ENCODE data around the gene PCDH9.

Gene PCDH9

GRCh38 chr13:66397133-66397532, 833.0 kb downstream of the PCDH9 start:
- no peak for TF ChIP-seq CTCF (IDR thresholded peaks at IDR 0.05; ENCODE audit: extremely low read depth, missing control alignments)

GRCh38 chr13:66391322-66391721, 838.8 kb downstream of the PCDH9 start:
- TF ChIP-seq CTCF (IDR thresholded peaks at IDR 0.05; ENCODE audit: extremely low read depth, missing control alignments): no peak
- DNase-seq (ENCODE audit: low spot score): no peak

More at GRCh38 chr13:66397133-66397532, 833.0 kb downstream of the PCDH9 start:
- DNase-seq (ENCODE audit: low spot score): no peak

- no peak for DNase-seq (ENCODE audit: low spot score)
- no peak for TF ChIP-seq CTCF (IDR thresholded peaks at IDR 0.05; ENCODE audit: extremely low read depth, missing control alignments)
These were observed 851.2 kb downstream of the PCDH9 start for GRCh38 chr13:66378894-66379293.

- TF ChIP-seq CTCF (IDR thresholded peaks at IDR 0.05; ENCODE audit: extremely low read depth, missing control alignments): no peak
These were observed 852.6 kb downstream of the PCDH9 start for GRCh38 chr13:66377569-66377968.

GRCh38 chr13:66375756-66376155, 854.4 kb downstream of the PCDH9 start:
- DNase-seq (ENCODE audit: low spot score): no peak
- TF ChIP-seq CTCF (IDR thresholded peaks at IDR 0.05; ENCODE audit: extremely low read depth, missing control alignments): no peak

More at GRCh38 chr13:66377569-66377968, 852.6 kb downstream of the PCDH9 start:
- no peak for DNase-seq (ENCODE audit: low spot score)

- no peak for TF ChIP-seq CTCF (IDR thresholded peaks at IDR 0.05; ENCODE audit: extremely low read depth, missing control alignments)
- DNase-seq (ENCODE audit: low spot score): no peak
These were observed 860.5 kb downstream of the PCDH9 start for GRCh38 chr13:66369666-66370065.

GRCh38 chr13:66367356-66367755, 862.8 kb downstream of the PCDH9 start:
- no peak for TF ChIP-seq CTCF (IDR thresholded peaks at IDR 0.05; ENCODE audit: extremely low read depth, missing control alignments)

More at GRCh38 chr13:66367356-66367755, 862.8 kb downstream of the PCDH9 start:
- DNase-seq (ENCODE audit: low spot score): no peak

All from GM20000 (cell line).